HG02571 (cell line): Measurements from ENCODE around the gene SLC31A1.

Experiments
- ATAC-seq: cut with Tn5 transposase; IDR thresholded peaks from one replicate; pipeline ENCODE4 v1.9.1; 2021; ENCODE audit warnings: mild to moderate bottlenecking, moderate library complexity; ENCODE audit not compliant: unreplicated experiment

SLC31A1 gene

DNA sequence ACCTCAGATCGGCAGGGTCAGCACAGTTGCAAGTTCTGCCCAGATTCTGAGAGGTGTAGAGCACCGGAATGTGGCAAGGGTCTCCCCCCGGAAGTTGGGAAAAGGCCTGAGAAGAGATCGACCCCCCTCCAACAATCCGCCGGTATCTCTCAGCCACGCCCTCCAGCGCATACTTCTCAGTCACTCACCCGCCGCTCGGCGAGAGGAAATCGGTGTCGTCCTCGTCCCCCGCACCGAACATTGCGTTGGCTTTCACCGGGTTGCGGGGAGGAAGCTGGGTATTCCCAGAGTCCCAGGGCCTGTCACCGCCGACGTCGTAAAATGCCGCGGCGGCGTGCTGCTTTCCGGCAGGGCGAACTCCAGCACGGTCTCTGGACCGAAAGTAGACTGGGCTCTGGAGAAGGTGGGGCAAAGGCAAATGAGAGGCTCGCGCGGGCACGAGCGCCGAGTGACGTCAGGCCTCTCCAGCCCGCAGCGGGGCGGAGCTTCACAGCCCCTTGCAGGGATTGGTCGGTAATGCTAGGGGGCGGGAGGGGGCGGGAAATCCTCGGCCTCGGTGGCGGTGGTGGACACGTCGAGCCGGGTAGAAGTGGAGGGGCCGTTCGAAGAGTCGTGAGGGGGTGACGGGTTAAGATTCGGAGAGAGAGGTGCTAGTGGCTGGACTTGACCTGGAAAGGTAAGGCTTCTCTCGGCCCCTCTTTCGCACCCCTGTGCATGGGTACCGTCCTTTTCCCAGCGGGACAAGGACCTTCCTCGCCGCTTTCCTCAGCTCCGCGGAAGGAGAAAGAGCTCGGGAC is at the start of gene SLC31A1, which contains the start of gene FKBP15:
SLC31A1 (plus strand) TSS at position 542 of the 797 bp plus-strand sequence. CDS start 34,605 bp downstream, outside the sequence.
FKBP15 (minus strand) TSS at position 275 of the 797 bp plus-strand sequence; CDS start at position 241, 34 bp downstream.
- peak; percentile 91 for ATAC-seq

DNA sequence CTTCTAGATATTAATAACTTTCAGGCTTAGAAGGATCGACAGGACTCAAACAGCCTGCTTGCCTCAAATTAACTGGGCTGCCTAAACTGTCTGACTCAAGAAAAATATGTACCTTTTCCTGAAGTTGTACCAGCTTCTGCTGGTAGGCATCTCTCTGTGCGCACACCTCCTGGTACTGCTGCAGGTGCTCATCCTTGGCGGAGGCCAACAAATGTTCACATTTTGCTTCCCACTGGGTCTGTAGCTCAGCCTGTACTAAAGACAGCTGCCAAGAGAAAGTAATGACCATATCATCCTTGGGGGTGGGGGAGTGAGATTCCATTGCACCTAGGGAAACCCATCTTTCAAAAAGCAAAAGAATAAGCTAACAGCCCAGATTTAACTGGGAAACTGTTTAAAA is 48.0 kb upstream of the SLC31A1 start:
- no peak for ATAC-seq

DNA sequence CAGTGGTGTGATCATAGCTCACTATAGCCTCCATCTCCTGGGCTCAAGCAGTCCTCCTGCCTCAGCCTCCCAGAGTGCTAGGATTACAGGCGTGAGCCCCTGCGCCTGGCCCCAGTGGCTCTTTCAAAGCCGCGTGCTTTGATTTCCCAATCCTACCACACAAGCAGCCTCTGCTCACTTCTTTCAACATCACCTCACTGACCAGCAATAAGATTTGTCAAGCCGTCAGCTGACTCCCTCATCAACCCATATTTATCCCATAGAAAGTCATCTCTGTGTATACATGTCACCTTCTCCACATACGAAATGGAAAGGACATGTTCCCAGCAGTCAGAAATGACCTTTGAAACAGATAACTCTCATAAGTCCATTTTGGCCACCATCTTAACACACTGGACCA is 44.5 kb upstream of the SLC31A1 start:
- no peak for ATAC-seq

- no peak for ATAC-seq
Observed at GRCh38 chr9:113177251-113177650, 44.1 kb upstream of the SLC31A1 start.

GRCh38 chr9:113178087-113178486 is 43.3 kb upstream of the SLC31A1 start:
- ATAC-seq = no peak

DNA sequence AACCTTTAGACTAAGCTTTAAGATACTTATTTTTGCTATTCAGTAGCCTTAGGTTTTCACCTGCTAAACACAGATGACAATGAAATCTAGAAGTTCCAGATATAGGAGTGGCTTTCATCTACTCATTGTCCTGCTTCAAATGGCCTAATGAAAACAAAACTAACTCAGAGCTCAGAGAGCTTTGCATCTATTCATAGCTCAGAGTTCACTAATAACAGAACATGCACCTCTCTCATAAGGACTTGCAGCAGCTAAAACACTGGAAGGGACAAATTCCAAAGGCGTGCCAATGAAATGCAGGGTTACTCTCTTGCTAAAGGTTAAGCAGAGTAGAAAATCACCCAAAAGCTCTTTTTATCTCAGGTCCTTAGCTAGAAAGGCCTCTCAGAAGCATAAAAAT is 41.5 kb upstream of the SLC31A1 start:
- no peak for ATAC-seq

GRCh38 chr9:113181165-113181564 is 40.2 kb upstream of the SLC31A1 start:
- ATAC-seq = no peak

- no peak for ATAC-seq
Observed at GRCh38 chr9:113183956-113184488, 37.3 kb upstream of the SLC31A1 start.

DNA sequence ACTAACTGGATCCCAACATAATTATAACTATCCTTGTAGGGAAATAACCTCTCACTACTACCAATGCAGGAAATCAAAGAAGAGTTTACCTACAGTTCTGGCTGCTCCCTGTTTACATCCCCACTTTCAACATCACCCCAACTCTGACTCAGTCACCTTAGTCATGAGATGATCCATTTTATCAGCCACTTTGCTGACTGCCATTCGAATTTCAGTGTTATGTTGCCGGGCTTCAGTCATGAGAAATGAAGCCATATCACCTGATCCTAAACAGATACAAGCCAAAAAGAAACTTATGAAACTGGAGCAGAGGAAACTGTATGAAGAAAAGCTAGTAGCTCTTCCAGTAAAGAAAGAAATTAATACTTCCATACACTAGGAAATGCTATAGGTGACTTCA is 36.8 kb upstream of the SLC31A1 start:
- no peak for ATAC-seq

DNA sequence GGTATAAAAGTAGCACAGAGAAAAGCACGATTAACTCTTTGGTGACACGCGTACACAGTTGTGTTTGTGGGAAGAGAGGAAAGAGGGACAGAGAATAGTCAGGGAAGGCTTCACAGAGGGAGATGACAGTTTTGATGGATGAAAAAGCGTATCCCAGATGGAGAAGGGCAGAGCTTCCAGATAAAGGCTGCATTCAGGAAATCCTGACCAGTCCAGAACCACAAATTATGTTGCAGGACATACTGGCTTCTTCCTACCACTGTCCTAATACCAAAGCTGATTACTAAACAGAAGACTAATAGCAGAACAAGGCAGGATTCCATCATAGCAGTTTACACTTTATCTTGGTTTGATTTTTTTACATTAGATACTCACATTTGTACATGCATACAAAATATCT is 36.1 kb upstream of the SLC31A1 start:
- ATAC-seq = no peak

- no peak for ATAC-seq
Observed at GRCh38 chr9:113186137-113186755, 35.1 kb upstream of the SLC31A1 start.

DNA sequence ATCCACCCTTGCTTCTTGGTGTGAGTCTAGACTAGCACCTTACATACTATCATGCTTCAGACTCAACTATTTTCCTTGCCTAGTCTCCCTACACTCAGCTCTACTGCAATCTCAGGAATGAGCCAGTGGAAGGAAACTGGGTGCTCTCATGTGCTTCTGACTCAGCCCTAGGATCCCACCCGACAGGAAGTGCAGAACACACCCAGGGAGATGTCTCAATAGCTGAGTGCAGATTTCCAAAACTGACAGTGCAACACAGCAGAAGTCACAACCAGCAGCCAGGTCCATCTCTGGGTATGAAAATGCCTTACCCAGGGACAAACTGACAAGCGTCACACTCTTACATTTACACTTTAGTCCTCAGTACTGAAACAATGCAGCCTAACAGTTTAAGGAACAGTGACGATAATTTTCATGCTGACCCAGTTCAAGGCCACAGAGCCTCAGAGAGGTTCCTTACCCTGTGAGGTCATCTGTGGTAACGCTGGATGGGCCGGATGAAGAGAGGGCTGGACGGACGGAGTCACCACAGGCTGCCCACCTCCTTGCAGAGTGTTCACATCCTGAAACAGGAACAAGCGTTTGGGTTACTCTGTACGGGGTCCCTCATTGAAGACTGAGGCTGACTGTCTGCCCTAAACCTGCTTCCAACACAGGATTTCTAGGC is 33.3 kb upstream of the SLC31A1 start:
- ATAC-seq = no peak

GRCh38 chr9:113192455-113192854 is 28.9 kb upstream of the SLC31A1 start:
- ATAC-seq = no peak

DNA sequence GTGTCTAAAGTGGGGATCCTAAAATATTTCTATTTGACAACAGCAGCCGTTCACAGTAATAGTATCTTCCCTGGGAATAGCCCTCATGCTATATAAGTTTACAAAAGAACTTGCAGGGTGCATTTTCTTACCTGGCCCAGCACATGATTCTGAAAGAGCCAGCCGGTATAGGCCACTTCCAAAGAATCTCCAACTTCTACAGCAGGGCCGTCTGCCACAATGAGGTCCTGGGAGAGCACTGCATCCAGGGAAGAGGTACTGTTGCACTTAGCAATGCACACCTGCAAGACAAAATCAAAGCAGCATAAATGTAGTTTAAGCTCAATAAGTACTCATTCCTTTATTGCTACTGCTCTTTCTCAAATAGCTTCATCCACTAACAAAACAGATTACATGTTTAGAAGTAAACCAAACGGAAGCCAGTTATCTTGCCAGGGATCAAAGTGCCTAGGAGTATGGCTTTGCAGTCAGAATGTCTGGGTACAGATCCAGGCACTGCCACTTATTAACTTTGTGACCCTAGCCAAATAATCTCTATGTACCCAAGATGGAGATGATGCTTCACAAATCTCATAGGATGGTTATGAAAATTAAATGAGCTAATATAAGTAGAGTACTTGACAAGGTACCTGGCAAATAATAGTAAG is 21.5 kb upstream of the SLC31A1 start:
- ATAC-seq = no peak

GRCh38 chr9:113205432-113205831 is 15.9 kb upstream of the SLC31A1 start:
- ATAC-seq = no peak

- no peak for ATAC-seq
Observed at GRCh38 chr9:113205861-113206260, 15.5 kb upstream of the SLC31A1 start.

DNA sequence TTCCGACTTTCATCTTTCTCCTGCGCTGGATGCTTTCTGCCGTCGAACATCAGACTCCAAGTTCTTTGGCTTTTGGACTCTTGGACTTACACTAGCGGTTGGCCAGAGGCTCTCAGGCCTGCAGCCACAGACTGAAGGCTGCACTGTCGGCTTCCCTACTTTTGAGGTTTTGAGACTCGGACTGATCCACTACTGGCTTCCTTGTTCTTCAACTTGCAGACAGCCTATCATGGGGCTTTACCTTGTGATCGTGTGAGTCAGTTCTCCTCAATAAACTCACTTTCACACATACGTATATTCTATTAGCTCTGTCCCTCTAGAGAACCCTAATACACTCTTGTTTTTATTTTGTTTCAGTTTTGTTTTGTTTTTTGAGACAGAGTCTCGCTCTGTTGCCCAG is 10.5 kb upstream of the SLC31A1 start:
- ATAC-seq = no peak

- ATAC-seq = no peak
Observed at GRCh38 chr9:113215132-113215531, 6.2 kb upstream of the SLC31A1 start.

GRCh38 chr9:113216406-113216805 is 4.9 kb upstream of the SLC31A1 start:
- no peak for ATAC-seq

DNA sequence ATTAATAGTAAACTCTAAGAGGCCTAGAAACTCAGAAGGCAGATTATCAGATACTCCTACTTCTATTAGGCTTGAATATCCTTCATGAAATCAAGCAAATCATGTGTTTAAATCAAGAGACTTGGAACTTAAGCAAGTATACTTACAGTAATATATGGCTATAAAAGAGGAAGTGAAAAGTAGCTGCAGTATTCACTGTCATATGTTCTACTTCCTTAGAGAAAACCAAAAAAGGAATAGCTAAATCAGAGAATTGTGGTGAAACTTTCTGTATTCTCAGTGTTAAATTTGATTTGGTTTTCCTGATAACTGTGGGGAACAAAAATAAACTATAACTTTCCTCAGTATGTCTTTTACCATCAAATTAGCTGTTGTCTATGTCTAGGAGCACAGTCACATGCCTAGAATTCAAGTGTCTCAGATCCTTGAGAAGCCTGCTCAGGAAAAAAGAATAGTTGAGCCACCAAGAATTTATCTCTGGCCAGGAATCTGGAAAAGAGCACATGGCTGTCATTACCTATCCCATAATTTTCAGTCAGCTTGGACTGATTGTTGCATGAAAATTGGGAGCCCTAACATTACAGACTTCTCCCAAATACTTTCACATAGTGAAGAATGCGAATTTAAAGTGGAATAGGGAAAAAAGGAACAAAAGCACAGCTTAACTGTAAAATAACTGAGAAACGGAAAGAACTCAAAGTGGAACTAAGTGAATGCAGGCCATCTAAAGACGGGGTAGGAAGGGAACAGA is 2.0 kb upstream of the SLC31A1 start:
- peak; percentile 37 for ATAC-seq
